C1 segment of cervical spinal cord (tissue), 14 donors: ENCODE results near the gene OR52E2.
"Not testable (repeated sequence)": the region's sequence is repeated elsewhere in the genome, so short reads cannot be mapped to it uniquely, and the experiment has no call there.

Experiments used
- DNase-seq, 14 donors: peaks; one replicate each; lab custom pipeline; 2025; lab: John Stamatoyannopoulos, UW

The OR52E2 gene

GRCh38 chr11:5059391-5059790 lies at the start of gene OR52E2:
TSS of gene OR52E2 (minus strand) at chr11:5059627. CDS start at chr11:5059627, 0 bp downstream.
- no peak for DNase-seq

- no peak for DNase-seq
Measured at GRCh38 chr11:5107285-5107684, 47.9 kb upstream of the OR52E2 start.

- DNase-seq, result no peak
Measured at GRCh38 chr11:5103066-5103465, 43.6 kb upstream of the OR52E2 start.

GRCh38 chr11:5102246-5102645 lies 42.8 kb upstream of the OR52E2 start:
- DNase-seq, result no peak

DNA sequence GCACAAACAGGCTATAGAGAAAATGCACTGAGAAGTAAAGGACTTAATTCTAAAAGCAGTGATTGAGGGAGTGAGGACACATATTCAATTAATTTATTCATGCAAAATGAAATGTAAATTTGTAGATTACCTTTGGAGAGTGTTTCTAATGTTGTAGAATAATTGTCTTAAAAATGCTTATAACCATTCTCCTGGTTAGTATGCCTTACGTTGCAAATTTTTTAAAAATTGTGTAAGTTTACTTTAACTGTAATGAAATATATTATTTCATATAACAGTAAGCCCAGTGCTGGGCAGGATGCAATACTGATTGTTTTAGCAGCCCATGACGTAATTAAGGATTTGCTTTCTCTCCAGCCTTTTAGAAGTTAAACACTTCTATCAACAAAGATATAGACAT lies 36.6 kb upstream of the OR52E2 start:
- DNase-seq, result no peak

GRCh38 chr11:5092821-5093585 lies 33.6 kb upstream of the OR52E2 start:
- DNase-seq, result no peak

- no peak for DNase-seq
Measured at GRCh38 chr11:5090668-5091067, 31.2 kb upstream of the OR52E2 start.

GRCh38 chr11:5088556-5088955 lies 29.1 kb upstream of the OR52E2 start:
- no peak for DNase-seq

- no peak for DNase-seq
Measured at GRCh38 chr11:5083602-5084001, 24.2 kb upstream of the OR52E2 start.

DNA sequence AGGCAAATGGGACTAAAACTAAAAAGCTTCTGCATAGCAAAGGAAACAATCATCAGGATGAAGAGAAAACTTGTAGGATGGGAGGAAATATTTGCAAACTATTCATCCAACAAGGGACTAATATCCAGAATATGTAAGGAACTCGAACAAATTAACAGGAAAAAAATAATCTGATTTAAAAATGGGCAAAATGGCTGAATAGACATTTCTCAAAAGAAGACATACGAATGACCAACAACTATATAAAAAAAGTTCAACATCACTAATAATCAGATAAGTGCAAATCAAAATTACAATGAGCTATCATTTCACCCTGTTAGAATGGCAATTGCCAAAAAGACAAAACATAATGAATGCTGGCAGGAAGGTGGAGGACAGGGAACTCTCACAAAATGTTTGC lies 22.0 kb upstream of the OR52E2 start:
- DNase-seq, result no peak

DNA sequence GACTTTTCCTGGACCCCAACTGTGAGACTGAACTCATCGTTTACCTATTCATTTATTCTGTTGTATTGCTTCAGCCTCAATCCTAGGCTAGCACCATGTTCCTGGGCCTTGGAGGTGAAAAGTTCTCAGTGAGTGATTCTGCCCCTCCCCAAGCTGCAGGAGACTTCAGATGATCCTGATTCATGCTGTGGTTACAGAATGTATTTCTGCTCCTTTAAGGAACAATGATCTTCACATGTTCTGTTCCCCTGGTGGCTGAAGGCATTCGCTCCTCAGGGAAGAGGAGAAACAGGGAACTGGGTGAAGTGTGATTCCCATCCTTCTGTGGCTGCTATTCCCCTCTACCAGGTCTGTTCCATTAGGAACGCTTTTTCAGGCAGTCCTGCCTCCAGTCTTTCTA lies 12.4 kb upstream of the OR52E2 start:
- DNase-seq, result no peak

DNA sequence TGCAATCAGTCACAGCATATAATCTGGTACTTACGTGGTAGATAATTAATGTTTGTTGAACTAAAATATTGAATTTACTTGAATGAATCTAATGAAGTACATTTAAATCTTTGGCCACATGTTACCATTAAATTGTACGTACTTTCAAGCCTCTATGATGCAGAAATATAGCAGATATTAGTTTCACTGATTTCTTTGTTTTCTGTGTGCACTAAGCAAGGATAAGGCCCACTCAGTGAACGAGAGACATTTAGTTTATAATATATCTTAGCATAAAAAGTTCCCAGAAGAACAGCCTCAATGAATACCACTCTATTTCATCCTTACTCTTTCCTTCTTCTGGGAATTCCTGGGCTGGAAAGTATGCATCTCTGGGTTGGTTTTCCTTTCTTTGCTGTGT lies 9.8 kb upstream of the OR52E2 start, which contains the start of gene OR52E1:
Gene OR52E1 (plus strand): TSS at position 301 of the 400 bp plus-strand sequence.
- DNase-seq, result no peak

DNA sequence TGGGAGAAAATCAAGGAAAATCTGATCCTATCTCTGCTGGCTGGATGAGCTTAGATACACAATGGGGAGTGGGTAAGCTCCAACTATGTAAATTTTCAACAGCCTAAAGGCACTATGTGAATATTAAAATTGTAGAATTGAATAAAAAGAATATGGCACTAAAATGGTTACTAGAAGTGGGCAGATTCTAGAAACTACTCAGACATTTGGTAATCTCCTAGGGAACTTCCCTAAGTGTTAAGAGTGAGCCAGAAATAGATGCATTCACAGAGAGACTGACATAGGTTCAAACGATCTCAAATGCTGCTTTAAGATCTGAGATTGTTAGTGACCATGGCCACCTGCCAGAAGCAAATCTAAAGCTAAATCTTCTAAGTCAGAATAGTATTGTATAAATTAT lies 5.6 kb upstream of the OR52E2 start:
- DNase-seq, result no peak

DNA sequence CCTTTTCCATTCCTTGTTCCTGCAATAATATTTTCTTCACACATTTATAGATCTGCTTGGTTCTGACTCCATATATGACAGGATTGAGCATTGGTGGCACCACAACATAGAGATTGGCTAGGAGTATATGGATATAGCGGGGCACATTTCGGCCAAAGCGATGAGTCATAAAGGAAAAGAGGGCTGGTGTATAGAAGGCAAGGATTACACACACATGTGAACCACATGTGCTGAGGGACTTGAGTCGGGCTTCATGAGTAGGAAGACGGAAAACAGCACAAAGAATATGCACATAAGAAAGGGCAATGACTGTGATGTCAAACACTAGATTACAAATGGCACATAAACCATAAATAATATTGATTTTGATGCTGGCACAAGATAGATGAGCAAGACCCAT lies 748 bp downstream of the OR52E2 start:
- DNase-seq, result not testable (repeated sequence)

DNA sequence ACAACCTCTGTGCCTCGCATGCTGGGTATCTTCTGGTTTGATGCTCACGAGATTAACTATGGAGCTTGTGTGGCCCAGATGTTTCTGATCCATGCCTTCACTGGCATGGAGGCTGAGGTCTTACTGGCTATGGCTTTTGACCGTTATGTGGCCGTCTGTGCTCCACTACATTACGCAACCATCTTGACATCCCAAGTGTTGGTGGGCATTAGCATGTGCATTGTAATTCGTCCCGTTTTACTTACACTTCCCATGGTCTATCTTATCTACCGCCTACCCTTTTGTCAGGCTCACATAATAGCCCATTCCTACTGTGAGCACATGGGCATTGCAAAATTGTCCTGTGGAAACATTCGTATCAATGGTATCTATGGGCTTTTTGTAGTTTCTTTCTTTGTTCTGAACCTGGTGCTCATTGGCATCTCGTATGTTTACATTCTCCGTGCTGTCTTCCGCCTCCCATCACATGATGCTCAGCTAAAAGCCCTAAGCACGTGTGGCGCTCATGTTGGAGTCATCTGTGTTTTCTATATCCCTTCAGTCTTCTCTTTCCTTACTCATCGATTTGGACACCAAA lies 12.6 kb downstream of the OR52E2 start:
- no peak for DNase-seq

GRCh38 chr11:5046226-5046625 lies 13.2 kb downstream of the OR52E2 start, which contains the start of gene OR52J3:
TSS of gene OR52J3 (plus strand) at chr11:5046526. CDS start at chr11:5046526, 0 bp downstream.
- no peak for DNase-seq

DNA sequence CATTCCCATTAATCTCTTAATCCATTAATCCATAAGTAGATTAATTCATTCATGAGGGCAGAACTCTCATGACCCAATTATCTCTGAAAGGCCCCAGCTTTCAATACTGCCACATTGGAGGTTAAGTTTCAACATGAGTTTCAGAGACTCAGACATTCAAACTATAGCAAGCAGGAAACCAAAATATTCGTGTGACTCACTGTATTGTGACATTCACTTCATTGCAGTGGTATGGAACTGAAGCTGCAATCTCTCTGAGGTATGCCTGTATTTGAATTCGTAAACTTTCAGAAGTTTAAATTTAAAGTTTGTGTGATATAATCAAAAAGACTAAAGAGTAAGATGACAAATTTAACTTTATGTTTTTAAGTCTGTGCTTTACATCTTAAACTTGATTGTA lies 16.0 kb downstream of the OR52E2 start:
- DNase-seq, result no peak

GRCh38 chr11:5042091-5042490 lies 17.3 kb downstream of the OR52E2 start:
- no peak for DNase-seq

GRCh38 chr11:5040876-5041275 lies 18.6 kb downstream of the OR52E2 start:
- no peak for DNase-seq

GRCh38 chr11:5038341-5038740 lies 21.1 kb downstream of the OR52E2 start:
- peak in 1 of 14 donors; percentile 85 for DNase-seq

GRCh38 chr11:5037926-5038325 lies 21.5 kb downstream of the OR52E2 start:
- no peak for DNase-seq

- DNase-seq, result peak in 1 of 14 donors; percentile 72
Measured at GRCh38 chr11:5036669-5037068, 22.8 kb downstream of the OR52E2 start.

DNA sequence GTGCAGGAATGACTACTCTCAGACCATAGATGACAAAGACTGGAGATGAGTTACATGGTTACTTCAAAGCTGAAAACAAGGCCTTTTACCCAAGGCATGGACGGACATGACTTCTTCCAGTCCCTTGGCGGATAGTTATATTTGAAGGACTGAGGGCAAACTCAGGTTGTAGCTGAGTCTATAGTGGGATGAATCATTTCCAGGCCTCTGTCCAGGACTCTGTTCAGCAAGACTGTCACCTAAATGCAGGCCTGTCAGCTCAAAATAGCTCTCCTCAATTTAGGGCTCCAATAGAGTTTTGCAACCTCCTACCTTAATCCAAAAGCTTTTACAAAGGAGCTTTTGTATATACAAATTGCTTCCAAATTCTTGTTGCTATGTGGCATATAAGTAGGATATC lies 37.4 kb downstream of the OR52E2 start:
- DNase-seq, result no peak
